SU-DHL-6 (cell line): ENCODE results near the gene EIF3M.

Experiments
- CTCF ChIP-seq: fragments of 200-600 bp; sonication (generic); IDR thresholded peaks from one replicate; pipeline ENCODE4 v1.5.1; 2017; ENCODE audit warnings: antibody characterized with exemption, mild to moderate bottlenecking, low read length, moderate library complexity; ENCODE audit not compliant: insufficient read depth, poor library complexity, severe bottlenecking
- EZH2phosphoT487 ChIP-seq: fragments of 200-600 bp; sonication (generic), shearing (Covaris generic); conservative IDR thresholded peaks from 2 replicates; pipeline ENCODE4 v1.6.1; 2018; ENCODE audit warnings: mild to moderate bottlenecking, antibody characterized with exemption, low read length, moderate library complexity, mixed read lengths

- TF ChIP-seq CTCF (no peak), EZH2phosphoT487 (no peak)
Measured at GRCh38 chr11:32549611-32550187, 33.9 kb upstream of the EIF3M start.
